Activated effector memory CD4-positive, alpha-beta T cell treated with anti-CD3 and anti-CD28 coated beads, Interleukin-2, amount 50 U/mL, for 16 hours (primary cell): Measurements from ENCODE around the gene OR4N5.
"Not testable (repeated sequence)": the region's sequence is repeated elsewhere in the genome, so short reads cannot be mapped to it uniquely, and the experiment has no call there.

ENCODE experiments used
- DNase-seq: peaks from one replicate; pipeline ENCODE4 v3.0.0-alpha.2; 2020

OR4N5 gene

GRCh38 chr14:20138520-20138919 is at the start of gene OR4N5:
Gene OR4N5, plus strand, starts transcription at chr14:20138820. Its CDS starts 4,916 bp downstream, at chr14:20143736.
- no peak for DNase-seq

- no peak for DNase-seq
Measured at GRCh38 chr14:20092050-20092449, 46.6 kb upstream of the OR4N5 start.

- no peak for DNase-seq
Measured at GRCh38 chr14:20093442-20093841, 45.2 kb upstream of the OR4N5 start.

- not testable (repeated sequence) for DNase-seq
Measured at GRCh38 chr14:20098926-20099770, 39.5 kb upstream of the OR4N5 start.

GRCh38 chr14:20110438-20110837 is 28.2 kb upstream of the OR4N5 start, which contains the start of gene OR4K17:
Gene OR4K17, plus strand, starts transcription at chr14:20110739. Its CDS starts 6,761 bp downstream, at chr14:20117500.
- no peak for DNase-seq

- no peak for DNase-seq
Measured at GRCh38 chr14:20112321-20112720, 26.3 kb upstream of the OR4N5 start.

- DNase-seq, result no peak
Measured at GRCh38 chr14:20116748-20117147, 21.9 kb upstream of the OR4N5 start.

GRCh38 chr14:20118795-20119194 is 19.8 kb upstream of the OR4N5 start:
- no peak for DNase-seq

GRCh38 chr14:20143911-20144310 is 5.3 kb downstream of the OR4N5 start:
- DNase-seq, result no peak

- DNase-seq, result no peak
Measured at GRCh38 chr14:20144820-20145219, 6.2 kb downstream of the OR4N5 start.

- DNase-seq, result no peak
Measured at GRCh38 chr14:20164462-20164861, 25.8 kb downstream of the OR4N5 start.

GRCh38 chr14:20167091-20167490 is 28.5 kb downstream of the OR4N5 start:
- DNase-seq, result no peak

- DNase-seq, result not testable (repeated sequence)
Measured at GRCh38 chr14:20169852-20170251, 31.2 kb downstream of the OR4N5 start.

GRCh38 chr14:20174205-20174604 is 35.6 kb downstream of the OR4N5 start:
- not testable (repeated sequence) for DNase-seq

- DNase-seq, result no peak
Measured at GRCh38 chr14:20176330-20176729, 37.7 kb downstream of the OR4N5 start.

- no peak for DNase-seq
Measured at GRCh38 chr14:20177433-20177974, 38.9 kb downstream of the OR4N5 start.

- DNase-seq, result no peak
Measured at GRCh38 chr14:20179218-20179617, 40.6 kb downstream of the OR4N5 start.

- no peak for DNase-seq
Measured at GRCh38 chr14:20179880-20180279, 41.3 kb downstream of the OR4N5 start.

GRCh38 chr14:20180486-20180885 is 41.9 kb downstream of the OR4N5 start:
- DNase-seq, result no peak

- DNase-seq, result no peak
Measured at GRCh38 chr14:20184181-20184580, 45.6 kb downstream of the OR4N5 start.

GRCh38 chr14:20190596-20190995 is 52.0 kb downstream of the OR4N5 start, which contains the start of gene OR11G2:
Gene OR11G2, plus strand, starts transcription at chr14:20190896. Its CDS starts 6,542 bp downstream, at chr14:20197438.
- no peak for DNase-seq

GRCh38 chr14:20191396-20191795 is 52.8 kb downstream of the OR4N5 start:
- DNase-seq, result no peak

- no peak for DNase-seq
Measured at GRCh38 chr14:20194101-20194500, 55.5 kb downstream of the OR4N5 start.
